Measurements from ENCODE around the gene PATZ1. TPM values are rescaled to one million over a fixed set of nuclear protein-coding genes. Genes with fewer than 3 reads are reported as not detected.

Gene PATZ1
- total RNA-seq, 1 experiment from 2014 or later, result 120 TPM

DNA sequence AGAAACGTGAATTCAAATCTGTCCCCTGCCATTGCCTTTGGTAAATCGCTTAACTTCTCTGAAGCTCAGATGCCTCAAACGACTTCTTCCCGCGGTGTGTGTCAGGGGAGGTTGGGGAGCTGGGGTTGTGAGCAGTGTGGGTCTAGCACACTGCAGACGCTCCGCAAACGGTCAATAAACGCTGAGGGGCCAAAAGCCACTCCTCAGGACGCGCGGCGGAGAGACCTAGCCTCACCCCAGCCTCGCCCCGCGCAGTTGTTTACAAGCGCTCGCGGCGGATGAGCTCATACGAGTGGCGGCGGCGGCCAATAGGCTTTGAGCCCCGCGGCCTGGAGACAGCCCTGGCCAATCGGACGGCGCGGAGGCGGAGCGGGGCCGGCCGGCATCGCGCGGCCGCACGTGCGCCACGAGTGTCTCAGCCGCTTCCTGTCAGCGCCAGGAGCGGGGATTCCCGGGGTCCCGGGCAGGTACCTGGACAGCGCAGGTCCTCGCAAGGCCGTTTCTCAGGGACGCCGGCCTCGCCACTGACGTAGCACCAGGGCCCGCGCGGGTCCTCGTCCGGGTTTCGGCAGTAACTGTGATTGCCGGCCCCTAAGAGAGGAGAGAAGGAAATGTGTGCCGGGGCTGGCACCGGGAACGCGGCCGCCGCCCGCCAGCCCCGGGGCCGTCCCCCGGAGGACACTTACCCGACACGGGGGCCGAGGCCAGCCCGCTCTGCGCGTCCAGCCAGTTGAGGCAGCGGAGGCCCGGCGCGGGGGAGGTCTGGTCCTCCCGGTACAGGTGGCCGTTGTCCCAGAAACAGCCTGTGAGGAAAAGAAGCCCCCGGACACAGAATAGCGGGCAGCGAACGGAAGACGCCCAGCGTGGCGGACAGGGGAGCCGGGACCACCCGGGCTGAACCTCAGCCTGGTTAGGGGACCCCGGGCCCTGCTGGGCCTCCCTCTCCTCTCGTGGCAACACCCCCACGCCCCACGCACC lies 55.4 kb downstream of the PATZ1 start:
- H3K23ac ChIP-seq (ENCODE audit: insufficient read length, low read depth, low read length), result no peak overlapping the region
- H3T11ph ChIP-seq (ENCODE audit: low read length), result no peak overlapping the region
- no peak overlapping the region for H2AK5ac ChIP-seq (ENCODE audit: insufficient read length, low read length)
- H2BK12ac ChIP-seq (ENCODE audit: insufficient read length, low read depth, low read length), result peak overlapping the region; percentile 80
- no peak overlapping the region for H2BK120ac ChIP-seq (ENCODE audit: low read depth, low read length, poor library complexity, severe bottlenecking)
- peak overlapping the region; percentile 72 for H3K4me2 ChIP-seq (ENCODE audit: insufficient read depth, insufficient read length, low read length)
- no peaks in the 10 kb centered on the region for H3K79me1 ChIP-seq (ENCODE audit: insufficient read depth, low read depth, low read length, poor library complexity, severe bottlenecking)
- peak overlapping the region; percentile 78 for H3K14ac ChIP-seq (ENCODE audit: insufficient read depth, low read length)
- peaks cover 11% of the 10 kb centered on the region for H3K23me2 ChIP-seq (ENCODE audit: insufficient read length, low read depth, low read length, poor library complexity, severe bottlenecking)
- H2BK5ac ChIP-seq (ENCODE audit: insufficient read length, low read length), result no peak overlapping the region
- Mint-ChIP-seq H3K4me3 (peak overlapping the region; percentile 69 to 82), H3K4me1 (peaks cover 19 to 26% of the 10 kb centered on the region in 2 experiments), H3K36me3 (ENCODE audit: insufficient read depth in 1 of 3, low read depth in 3 of 3) (no peaks in the 10 kb centered on the region; a peak in 1 of 7 replicates), H3K27ac (peak overlapping the region in 2 of 3 experiments; percentile 48 to 65; a peak in 3 of 7 replicates), H3K27me3 (ENCODE audit: low read depth) (peaks cover 25% of the 10 kb centered on the region), H3K9me3 (no peaks in the 10 kb centered on the region; a peak in 1 of 5 replicates)
- no peak overlapping the region for H2BK20ac ChIP-seq (ENCODE audit: low read depth, low read length, poor library complexity, severe bottlenecking)
- H3K4me1 ChIP-seq (ENCODE audit: insufficient read depth, low read length), result no peaks in the 10 kb centered on the region; the same call in 1 of the 2 replicates
- no peak overlapping the region for H2BK15ac ChIP-seq (ENCODE audit: low read depth, low read length)
- no peaks in the 10 kb centered on the region for H3K79me2 ChIP-seq (ENCODE audit: insufficient read depth, low read length)
- H4K91ac ChIP-seq (ENCODE audit: insufficient read length, low read depth, low read length), result no peak overlapping the region
- H4K5ac ChIP-seq (ENCODE audit: insufficient read length, low read depth, low read length), result no peak overlapping the region
- no peak overlapping the region for H4K8ac ChIP-seq (replicated peaks; ENCODE audit: insufficient read length, low read depth, low read length)
- no peak overlapping the region for H3K56ac ChIP-seq (ENCODE audit: insufficient read length, low read depth, low read length)
- H3K18ac ChIP-seq (ENCODE audit: insufficient read length, low read depth, low read length), result peak overlapping the region; percentile 65
- peak overlapping the region; percentile 34 for H2AFZ ChIP-seq (ENCODE audit: low read length)
- H4K20me1 ChIP-seq (ENCODE audit: control insufficient read depth, insufficient read depth, insufficient read length), result no peaks in the 10 kb centered on the region
- H3K27ac ChIP-seq (ENCODE audit: insufficient read length, low read depth, low read length), result no peak overlapping the region
- no CpG with 5 or more reads among the region's 95 CpGs for WGBS (ENCODE audit: extremely low coverage, insufficient read length, low lambda C conversion rate)
- H3K9me3 ChIP-seq (ENCODE audit: control insufficient read depth, low read depth, low read length), result no peaks in the 10 kb centered on the region
- peaks cover 2% of the 10 kb centered on the region; the same call in 1 of the 2 replicates for H3K27me3 ChIP-seq (ENCODE audit: insufficient read depth, low read length)
- peak; percentile 95 for DNase-seq
- peak overlapping the region; percentile 74 for H3K9ac ChIP-seq (ENCODE audit: extremely low read depth, insufficient read length, low read length)
- H3K4ac ChIP-seq (ENCODE audit: low read depth, low read length), result no peak overlapping the region
- TF ChIP-seq, protein P1, sequence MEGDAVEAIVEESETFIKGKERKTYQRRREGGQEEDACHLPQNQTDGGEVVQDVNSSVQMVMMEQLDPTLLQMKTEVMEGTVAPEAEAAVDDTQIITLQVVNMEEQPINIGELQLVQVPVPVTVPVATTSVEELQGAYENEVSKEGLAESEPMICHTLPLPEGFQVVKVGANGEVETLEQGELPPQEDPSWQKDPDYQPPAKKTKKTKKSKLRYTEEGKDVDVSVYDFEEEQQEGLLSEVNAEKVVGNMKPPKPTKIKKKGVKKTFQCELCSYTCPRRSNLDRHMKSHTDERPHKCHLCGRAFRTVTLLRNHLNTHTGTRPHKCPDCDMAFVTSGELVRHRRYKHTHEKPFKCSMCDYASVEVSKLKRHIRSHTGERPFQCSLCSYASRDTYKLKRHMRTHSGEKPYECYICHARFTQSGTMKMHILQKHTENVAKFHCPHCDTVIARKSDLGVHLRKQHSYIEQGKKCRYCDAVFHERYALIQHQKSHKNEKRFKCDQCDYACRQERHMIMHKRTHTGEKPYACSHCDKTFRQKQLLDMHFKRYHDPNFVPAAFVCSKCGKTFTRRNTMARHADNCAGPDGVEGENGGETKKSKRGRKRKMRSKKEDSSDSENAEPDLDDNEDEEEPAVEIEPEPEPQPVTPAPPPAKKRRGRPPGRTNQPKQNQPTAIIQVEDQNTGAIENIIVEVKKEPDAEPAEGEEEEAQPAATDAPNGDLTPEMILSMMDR (conservative IDR thresholded peaks at IDR 0.05), result no peak
